GM12865 (cell line): ENCODE data around the gene PCDHGA10.
"Not testable (repeated sequence)": the region's sequence is repeated elsewhere in the genome, so short reads cannot be mapped to it uniquely, and the experiment has no call there.

ENCODE experiments used
- DNase-seq: peaks from one replicate; pipeline ENCODE4 v3.0.0; 2010; ENCODE audit warnings: low read depth
- H3K4me3 ChIP-seq: 2 replicates; pipeline ENCODE4 v1.5.1; 2011; ENCODE audit warnings: mild to moderate bottlenecking, low read depth, low read length, control low read depth
- TF ChIP-seq, protein P1 (sequence below): IDR thresholded peaks from 2 replicates; pipeline ENCODE4 v1.5.1; 2011; ENCODE audit warnings: low read length, control low read depth, low read depth, inconsistent platforms; ENCODE audit not compliant: insufficient read depth; ENCODE audit errors: missing control alignments

The PCDHGA10 gene

DNA sequence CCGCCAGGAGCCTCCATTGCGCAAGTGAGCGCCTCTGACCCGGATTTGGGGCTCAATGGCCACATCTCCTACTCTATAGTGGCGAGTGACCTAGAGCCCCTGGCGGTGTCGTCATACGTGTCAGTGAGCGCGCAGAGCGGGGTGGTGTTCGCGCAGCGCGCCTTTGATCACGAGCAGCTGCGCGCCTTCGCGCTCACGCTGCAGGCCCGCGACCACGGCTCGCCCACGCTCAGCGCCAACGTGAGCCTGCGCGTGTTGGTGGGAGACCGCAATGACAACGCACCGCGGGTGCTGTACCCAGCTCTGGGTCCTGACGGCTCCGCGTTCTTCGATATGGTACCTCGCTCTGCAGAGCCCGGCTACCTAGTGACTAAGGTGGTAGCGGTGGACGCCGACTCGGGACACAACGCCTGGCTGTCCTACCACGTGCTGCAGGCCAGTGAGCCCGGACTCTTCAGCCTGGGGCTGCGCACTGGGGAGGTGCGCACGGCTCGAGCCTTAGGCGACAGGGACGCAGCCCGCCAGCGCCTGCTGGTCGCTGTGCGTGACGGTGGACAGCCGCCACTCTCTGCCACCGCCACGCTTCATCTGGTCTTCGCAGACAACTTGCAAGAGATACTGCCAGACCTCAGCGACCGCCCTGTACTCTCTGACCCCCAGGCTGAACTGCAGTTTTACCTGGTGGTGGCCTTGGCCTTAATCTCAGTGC lies 3.0 kb upstream of the PCDHGA10 start:
- no peak overlapping the region for H3K4me3 ChIP-seq
- TF ChIP-seq, protein P1, sequence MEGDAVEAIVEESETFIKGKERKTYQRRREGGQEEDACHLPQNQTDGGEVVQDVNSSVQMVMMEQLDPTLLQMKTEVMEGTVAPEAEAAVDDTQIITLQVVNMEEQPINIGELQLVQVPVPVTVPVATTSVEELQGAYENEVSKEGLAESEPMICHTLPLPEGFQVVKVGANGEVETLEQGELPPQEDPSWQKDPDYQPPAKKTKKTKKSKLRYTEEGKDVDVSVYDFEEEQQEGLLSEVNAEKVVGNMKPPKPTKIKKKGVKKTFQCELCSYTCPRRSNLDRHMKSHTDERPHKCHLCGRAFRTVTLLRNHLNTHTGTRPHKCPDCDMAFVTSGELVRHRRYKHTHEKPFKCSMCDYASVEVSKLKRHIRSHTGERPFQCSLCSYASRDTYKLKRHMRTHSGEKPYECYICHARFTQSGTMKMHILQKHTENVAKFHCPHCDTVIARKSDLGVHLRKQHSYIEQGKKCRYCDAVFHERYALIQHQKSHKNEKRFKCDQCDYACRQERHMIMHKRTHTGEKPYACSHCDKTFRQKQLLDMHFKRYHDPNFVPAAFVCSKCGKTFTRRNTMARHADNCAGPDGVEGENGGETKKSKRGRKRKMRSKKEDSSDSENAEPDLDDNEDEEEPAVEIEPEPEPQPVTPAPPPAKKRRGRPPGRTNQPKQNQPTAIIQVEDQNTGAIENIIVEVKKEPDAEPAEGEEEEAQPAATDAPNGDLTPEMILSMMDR, result no peak
- DNase-seq, result no peak

DNA sequence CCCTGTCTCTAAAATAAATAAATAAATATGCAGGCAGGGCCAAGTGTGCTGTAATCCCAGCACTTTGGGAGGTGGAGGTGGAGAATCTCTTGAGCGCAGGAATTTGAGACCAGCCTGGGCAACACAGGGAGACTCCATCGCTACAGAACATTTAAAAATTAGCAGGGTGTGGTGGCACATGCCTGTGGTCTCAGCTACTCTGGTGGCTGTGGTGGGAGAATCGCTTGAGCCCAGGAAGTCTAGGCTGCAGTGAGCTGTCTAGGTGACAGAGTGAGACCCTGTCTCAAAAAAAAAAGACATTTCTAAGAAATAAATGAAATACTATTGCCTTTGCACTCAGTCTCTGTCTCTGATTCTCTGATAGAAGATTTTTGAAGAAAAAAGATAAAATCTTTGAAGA lies 1.2 kb upstream of the PCDHGA10 start:
- TF ChIP-seq, protein P1, result no peak
- DNase-seq, result no peak
- H3K4me3 ChIP-seq, result no peak overlapping the region

DNA sequence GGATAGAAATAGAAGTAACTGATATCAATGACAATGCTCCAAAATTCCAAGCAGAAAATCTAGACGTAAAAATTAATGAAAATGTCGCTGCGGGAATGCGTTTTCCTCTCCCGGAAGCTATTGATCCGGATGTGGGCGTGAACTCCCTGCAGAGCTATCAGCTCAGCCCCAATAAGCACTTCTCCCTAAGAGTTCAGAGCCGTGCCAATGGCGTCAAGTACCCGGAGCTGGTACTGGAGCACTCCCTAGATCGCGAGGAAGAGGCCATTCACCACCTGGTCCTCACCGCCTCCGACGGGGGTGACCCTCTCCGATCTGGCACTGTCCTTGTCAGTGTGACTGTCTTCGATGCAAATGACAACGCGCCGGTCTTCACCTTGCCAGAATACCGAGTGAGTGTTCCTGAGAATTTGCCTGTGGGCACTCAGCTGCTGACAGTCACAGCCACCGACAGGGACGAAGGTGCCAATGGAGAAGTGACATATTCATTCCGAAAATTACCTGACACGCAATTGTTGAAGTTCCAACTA lies 818 bp downstream of the PCDHGA10 start:
- DNase-seq, result no peak
- TF ChIP-seq, protein P1, result no peak
- H3K4me3 ChIP-seq, result peak overlapping the region; percentile 64

GRCh38 chr5:141414548-141415274 lies 1.9 kb downstream of the PCDHGA10 start:
- not testable (repeated sequence) for H3K4me3 ChIP-seq, DNase-seq

- peak overlapping the region; percentile 30 for H3K4me3 ChIP-seq
- DNase-seq, result peak; percentile 45
Measured at GRCh38 chr5:141415275-141415618, 2.5 kb downstream of the PCDHGA10 start.

GRCh38 chr5:141417494-141418172 lies 4.8 kb downstream of the PCDHGA10 start, which contains the start of gene PCDHGB7:
TSS of gene PCDHGB7 (plus strand) at chr5:141417677. CDS start at chr5:141417860, 183 bp downstream.
- TF ChIP-seq, protein P1, result peak; percentile 72
- H3K4me3 ChIP-seq, result peak within 1 kb of the TSS; percentile 54
- DNase-seq, result peak; percentile 82

DNA sequence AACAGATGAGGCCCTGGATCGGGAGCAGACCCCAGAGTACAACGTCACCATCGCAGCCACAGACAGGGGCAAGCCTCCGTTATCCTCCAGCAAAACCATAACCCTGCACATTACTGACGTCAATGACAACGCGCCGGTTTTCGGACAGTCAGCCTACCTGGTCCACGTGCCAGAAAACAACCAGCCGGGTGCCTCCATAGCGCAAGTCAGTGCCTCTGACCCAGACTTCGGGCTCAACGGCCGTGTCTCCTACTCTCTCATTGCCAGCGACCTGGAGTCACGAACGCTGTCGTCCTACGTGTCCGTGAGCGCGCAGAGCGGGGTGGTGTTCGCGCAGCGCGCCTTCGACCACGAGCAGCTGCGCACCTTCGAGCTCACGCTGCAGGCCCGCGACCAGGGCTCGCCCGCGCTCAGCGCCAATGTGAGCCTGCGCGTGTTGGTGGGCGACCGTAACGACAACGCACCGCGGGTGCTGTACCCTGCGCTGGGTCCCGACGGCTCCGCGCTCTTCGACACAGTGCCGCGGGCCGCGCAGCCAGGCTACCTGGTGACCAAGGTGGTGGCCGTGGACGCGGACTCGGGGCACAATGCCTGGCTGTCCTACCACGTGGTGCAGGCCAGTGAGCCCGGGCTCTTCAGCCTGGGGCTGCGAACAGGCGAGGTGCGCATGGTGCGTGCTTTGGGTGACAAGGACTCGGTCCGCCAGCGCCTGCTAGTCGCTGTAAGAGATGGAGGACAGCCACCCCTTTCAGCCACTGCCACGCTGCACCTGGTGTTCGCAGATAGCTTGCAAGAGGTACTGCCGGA lies 6.5 kb downstream of the PCDHGA10 start:
- TF ChIP-seq, protein P1, result no peak
- no peak overlapping the region for H3K4me3 ChIP-seq
- DNase-seq, result no peak
